Activated CD8-positive, alpha-beta memory T cell treated with anti-CD3 and anti-CD28 coated beads, Interleukin-2, amount 50 U/mL, for 1 hour (primary cell): ENCODE measurements around the gene RALGPS1.
"Not testable (repeated sequence)": the region's sequence is repeated elsewhere in the genome, so short reads cannot be mapped to it uniquely, and the experiment has no call there.

Experiments
- DNase-seq: peaks from one replicate; pipeline ENCODE4 v3.0.0-alpha.2; 2020; ENCODE audit errors: extremely low read depth

The RALGPS1 gene

GRCh38 chr9:127136880-127137639 is 222.5 kb downstream of the RALGPS1 start:
- DNase-seq, result no peak

- DNase-seq, result no peak
Observed at GRCh38 chr9:127137640-127138360, 223.2 kb downstream of the RALGPS1 start.

- no peak for DNase-seq
Observed at GRCh38 chr9:127138444-127138843, 223.9 kb downstream of the RALGPS1 start.

- no peak for DNase-seq
Observed at GRCh38 chr9:127139071-127139731, 224.6 kb downstream of the RALGPS1 start.

- DNase-seq, result no peak
Observed at GRCh38 chr9:127139775-127140174, 225.2 kb downstream of the RALGPS1 start.

- DNase-seq, result no peak
Observed at GRCh38 chr9:127140181-127140580, 225.6 kb downstream of the RALGPS1 start.

- no peak for DNase-seq
Observed at GRCh38 chr9:127140842-127141675, 226.5 kb downstream of the RALGPS1 start.

- DNase-seq, result no peak
Observed at GRCh38 chr9:127142291-127142690, 227.7 kb downstream of the RALGPS1 start.

GRCh38 chr9:127142931-127143464 is 228.4 kb downstream of the RALGPS1 start:
- no peak for DNase-seq

GRCh38 chr9:127143920-127144465 is 229.4 kb downstream of the RALGPS1 start:
- no peak for DNase-seq

GRCh38 chr9:127144670-127145445 is 230.3 kb downstream of the RALGPS1 start:
- DNase-seq, result no peak

- not testable (repeated sequence) for DNase-seq
Observed at GRCh38 chr9:127146841-127147240, 232.3 kb downstream of the RALGPS1 start.

- DNase-seq, result no peak
Observed at GRCh38 chr9:127147251-127147650, 232.7 kb downstream of the RALGPS1 start.

GRCh38 chr9:127148014-127148413 is 233.4 kb downstream of the RALGPS1 start:
- DNase-seq, result no peak

- DNase-seq, result no peak
Observed at GRCh38 chr9:127149010-127149409, 234.4 kb downstream of the RALGPS1 start.

- DNase-seq, result no peak
Observed at GRCh38 chr9:127149463-127150390, 235.1 kb downstream of the RALGPS1 start.

- no peak for DNase-seq
Observed at GRCh38 chr9:127153501-127153900, 238.9 kb downstream of the RALGPS1 start.

- no peak for DNase-seq
Observed at GRCh38 chr9:127154003-127154389, 239.4 kb downstream of the RALGPS1 start.
